Neuronal stem cell (in vitro differentiated cells): Measurements from ENCODE around the gene DZIP1L.

ENCODE experiments used
- DNase-seq: peaks from one replicate; pipeline ENCODE4 v3.0.0-alpha.2; 2013; ENCODE audit warnings: low spot score
- H2AFZ ChIP-seq: one replicate; pipeline ENCODE4 v1.6.1; 2013; ENCODE audit warnings: mild to moderate bottlenecking, low read length, inconsistent platforms
- H2AK5ac ChIP-seq: 2 replicates; pipeline ENCODE4 v1.6.1; 2013; ENCODE audit warnings: low read depth, mild to moderate bottlenecking, inconsistent platforms, low read length, moderate library complexity, mixed read lengths
- H2BK120ac ChIP-seq: 2 replicates; pipeline ENCODE4 v1.6.1; 2013; ENCODE audit warnings: low read depth, mild to moderate bottlenecking, inconsistent platforms, low read length, moderate library complexity, mixed read lengths
- H2BK12ac ChIP-seq: one replicate; pipeline ENCODE4 v1.6.1; 2013; ENCODE audit warnings: low read length, inconsistent platforms
- H2BK15ac ChIP-seq: 2 replicates; pipeline ENCODE4 v1.6.1; 2013; ENCODE audit warnings: mild to moderate bottlenecking, low read length, inconsistent platforms, mixed read lengths
- H2BK5ac ChIP-seq: one replicate; pipeline ENCODE4 v1.6.1; 2013; ENCODE audit warnings: inconsistent platforms, mild to moderate bottlenecking, low read length, moderate library complexity
- H3K14ac ChIP-seq: one replicate; pipeline ENCODE4 v1.6.1; 2013; ENCODE audit warnings: low read length, inconsistent platforms
- H3K18ac ChIP-seq: 2 replicates; pipeline ENCODE4 v1.6.1; 2013; ENCODE audit warnings: low read length, inconsistent platforms
- H3K23ac ChIP-seq: 2 replicates; pipeline ENCODE4 v1.6.1; 2013; ENCODE audit warnings: low read depth, mild to moderate bottlenecking, mixed read lengths, low read length, inconsistent platforms; ENCODE audit not compliant: poor library complexity
- H3K27ac ChIP-seq: replicated peaks from 3 replicates; pipeline ENCODE4 v1.5.1; 2013; ENCODE audit warnings: low read length, inconsistent platforms
- H3K27me3 ChIP-seq, 3 experiments: 2 replicates each; pipeline ENCODE4 v1.6.1; 2013; ENCODE audit warnings: low read length in 3 of 3, mild to moderate bottlenecking in 2 of 3, inconsistent platforms in 1 of 3, low read depth in 1 of 3, mixed read lengths in 1 of 3, moderate library complexity in 1 of 3; ENCODE audit not compliant: control insufficient read depth in 3 of 3, insufficient read depth in 3 of 3
- H3K36me3 ChIP-seq, 2 donors: replicated peaks in 1 of 2; 2 replicates each; pipeline ENCODE4 v1.6.1; 2013; ENCODE audit warnings: low read length in 2 of 2; ENCODE audit not compliant: control insufficient read depth in 2 of 2, insufficient read depth in 2 of 2
- H3K4ac ChIP-seq: 2 replicates; pipeline ENCODE4 v1.6.1; 2013; ENCODE audit warnings: inconsistent platforms, mild to moderate bottlenecking, low read length, moderate library complexity
- H3K4me1 ChIP-seq, 2 donors: 1 replicate in 1 of 2; 2 replicates in 1 of 2; pipeline ENCODE4 v1.6.1; 2013; ENCODE audit warnings: low read length in 2 of 2, low read depth in 1 of 2; ENCODE audit not compliant: control insufficient read depth in 2 of 2, insufficient read depth in 1 of 2
- H3K4me2 ChIP-seq: one replicate; pipeline ENCODE4 v1.6.1; 2013; ENCODE audit warnings: mild to moderate bottlenecking, low read length, inconsistent platforms; ENCODE audit not compliant: insufficient read depth, poor library complexity, severe bottlenecking
- H3K4me3 ChIP-seq, 2 donors: 2 replicates each; pipeline ENCODE4 v1.5.1; 2013; ENCODE audit warnings: low read length in 2 of 2, mild to moderate bottlenecking in 2 of 2, inconsistent platforms in 1 of 2, moderate library complexity in 1 of 2
- H3K79me1 ChIP-seq: one replicate; pipeline ENCODE4 v1.6.1; 2013; ENCODE audit warnings: low read depth, mild to moderate bottlenecking, inconsistent platforms, low read length, moderate library complexity
- H3K9ac ChIP-seq: one replicate; pipeline ENCODE4 v1.6.1; 2013; ENCODE audit warnings: mild to moderate bottlenecking, low read depth, low read length, inconsistent platforms; ENCODE audit not compliant: poor library complexity
- H3K9me3 ChIP-seq, 2 donors: replicated peaks in 1 of 2; 2 replicates each; pipeline versions ENCODE3 to v1.6.1; 2013; ENCODE audit warnings: low read length in 2 of 2, mild to moderate bottlenecking in 2 of 2, inconsistent platforms in 1 of 2, low read depth in 1 of 2, mixed read lengths in 1 of 2, moderate library complexity in 1 of 2; ENCODE audit not compliant: control insufficient read depth in 2 of 2, insufficient read depth in 1 of 2
- H4K8ac ChIP-seq: one replicate; pipeline ENCODE4 v1.6.1; 2013; ENCODE audit warnings: low read depth, mild to moderate bottlenecking, inconsistent platforms, low read length, moderate library complexity
- H4K91ac ChIP-seq: one replicate; pipeline ENCODE4 v1.6.1; 2013; ENCODE audit warnings: low read length, low read depth, mild to moderate bottlenecking, inconsistent platforms; ENCODE audit not compliant: poor library complexity
- WGBS, 2 donors: extraction: QIAGEN DNeasy Blood & Tissue Kit; methylation state at CpG; one replicate each; pipeline ENCODE4 v1.1.7; 2013; ENCODE audit warnings: missing lambda C conversion rate in 2 of 2, mixed read lengths in 1 of 2; ENCODE audit not compliant: insufficient read length in 2 of 2, insufficient replicate concordance in 1 of 2; ENCODE audit errors: extremely low coverage in 2 of 2; 5-methylcytosine and 5-hydroxymethylcytosine counted together

DZIP1L gene

GRCh38 chr3:138124188-138124587 is 8.8 kb upstream of the DZIP1L start:
- no peak overlapping the region for H2AFZ ChIP-seq
- no CpG with 5 or more reads among the region's 6 CpGs for WGBS, 2 donors
- no peak overlapping the region for H3K23ac ChIP-seq
- H3K79me1 ChIP-seq, result no peaks in the 10 kb centered on the region
- no peak overlapping the region for H4K8ac ChIP-seq
- H2BK12ac ChIP-seq, result no peak overlapping the region
- H3K4me3 ChIP-seq, result no peak overlapping the region
- no peak overlapping the region for H3K4me2 ChIP-seq
- no peak overlapping the region for H4K91ac ChIP-seq
- no peak overlapping the region for H3K18ac ChIP-seq
- no peak overlapping the region for H2BK5ac ChIP-seq
- H3K36me3 ChIP-seq, result no peaks in the 10 kb centered on the region
- no peak overlapping the region for H2BK15ac ChIP-seq
- H3K4ac ChIP-seq, result no peak overlapping the region
- no peak overlapping the region for H3K27ac ChIP-seq
- H3K9me3 ChIP-seq, result peaks cover 0 to 6% of the 10 kb centered on the region in 2 donors
- no peak overlapping the region for H3K9ac ChIP-seq
- H2BK120ac ChIP-seq, result no peak overlapping the region
- H3K4me1 ChIP-seq, result no peaks in the 10 kb centered on the region
- peaks cover 0 to 5% (median 0%) of the 10 kb centered on the region in 3 experiments for H3K27me3 ChIP-seq
- H2AK5ac ChIP-seq, result no peak overlapping the region
- no peak overlapping the region for H3K14ac ChIP-seq
- DNase-seq, result no peak

GRCh38 chr3:138119423-138119766 is 4.0 kb upstream of the DZIP1L start:
- H3K4me3 ChIP-seq, result no peak overlapping the region
- peaks cover 2 to 5% of the 10 kb centered on the region in 2 donors for H3K9me3 ChIP-seq
- no peak overlapping the region for H2BK15ac ChIP-seq
- no peaks in the 10 kb centered on the region for H3K27me3 ChIP-seq
- H3K27ac ChIP-seq, result no peak overlapping the region
- H3K36me3 ChIP-seq, result no peaks in the 10 kb centered on the region
- H3K18ac ChIP-seq, result no peak overlapping the region
- H2AFZ ChIP-seq, result peak overlapping the region; percentile 26
- no peak for DNase-seq
- H3K14ac ChIP-seq, result no peak overlapping the region
- peaks cover 0 to 2% of the 10 kb centered on the region in 2 donors for H3K4me1 ChIP-seq
- no peak overlapping the region for H4K91ac ChIP-seq
- no peak overlapping the region for H4K8ac ChIP-seq
- H2AK5ac ChIP-seq, result no peak overlapping the region
- H3K23ac ChIP-seq, result no peak overlapping the region
- no peak overlapping the region for H2BK5ac ChIP-seq
- H2BK120ac ChIP-seq, result no peak overlapping the region
- H3K4ac ChIP-seq, result no peak overlapping the region
- H3K79me1 ChIP-seq, result peaks cover 3% of the 10 kb centered on the region
- WGBS, 2 donors, result no CpG with 5 or more reads among the region's 4 CpGs
- H3K4me2 ChIP-seq, result no peak overlapping the region
- no peak overlapping the region for H2BK12ac ChIP-seq
- H3K9ac ChIP-seq, result no peak overlapping the region

GRCh38 chr3:138118612-138119422 is 3.4 kb upstream of the DZIP1L start:
- Histone ChIP-seq H4K8ac (no peak overlapping the region), H3K4ac (no peak overlapping the region), H3K27me3 (no peaks in the 10 kb centered on the region), H3K4me2 (no peak overlapping the region), H3K79me1 (peaks cover 3% of the 10 kb centered on the region), H2AFZ (peak overlapping the region; percentile 26), H3K9ac (no peak overlapping the region), H3K4me1 (peaks cover 4 to 7% of the 10 kb centered on the region in 2 donors), H2BK120ac (no peak overlapping the region), H2AK5ac (no peak overlapping the region), H2BK5ac (no peak overlapping the region), H3K18ac (no peak overlapping the region), H3K27ac (no peak overlapping the region), H4K91ac (no peak overlapping the region), H3K14ac (no peak overlapping the region), H3K23ac (no peak overlapping the region), H3K4me3 (no peak overlapping the region), H3K9me3 (peaks cover 2 to 5% of the 10 kb centered on the region in 2 donors), H2BK12ac (no peak overlapping the region), H3K36me3 (no peaks in the 10 kb centered on the region), H2BK15ac (no peak overlapping the region)
- no CpG with 5 or more reads among the region's 8 CpGs for WGBS, 2 donors
- peak; percentile 67 for DNase-seq

GRCh38 chr3:138114431-138114918 is 933 bp downstream of the DZIP1L start:
- Histone ChIP-seq H2BK15ac (no peak overlapping the region), H3K4ac (no peak overlapping the region), H3K79me1 (peaks cover 3% of the 10 kb centered on the region), H3K4me3 (peak overlapping the region; percentile 94 to 98), H3K9ac (peak overlapping the region; percentile 82), H3K27me3 (no peaks in the 10 kb centered on the region), H2AK5ac (no peak overlapping the region), H3K23ac (no peak overlapping the region), H2AFZ (peak overlapping the region; percentile 100), H4K91ac (no peak overlapping the region), H3K4me1 (peaks cover 11 to 12% of the 10 kb centered on the region in 2 donors), H3K18ac (peak overlapping the region; percentile 89), H4K8ac (no peak overlapping the region), H3K9me3 (peaks cover 0 to 5% of the 10 kb centered on the region in 2 donors), H2BK12ac (no peak overlapping the region), H3K36me3 (peaks cover 3 to 28% of the 10 kb centered on the region in 2 donors), H2BK120ac (no peak overlapping the region), H3K14ac (peak overlapping the region; percentile 57), H3K4me2 (peak overlapping the region; percentile 83), H2BK5ac (peak overlapping the region; percentile 57), H3K27ac (peak overlapping the region; percentile 8)
- WGBS, 2 donors, result no CpG with 5 or more reads among the region's 9 CpGs
- no peak for DNase-seq
